Karpas-422 (cell line): ENCODE data around the gene AQP1. TPM values are rescaled to one million over a fixed set of nuclear protein-coding genes. Genes with fewer than 3 reads are reported as not detected.

Experiments used
- DNase-seq: peaks from one replicate; pipeline ENCODE4 v3.0.0-alpha.2; 2015
- H2AFZ ChIP-seq: fragments of 200-600 bp; sonication (generic); 2 replicates; pipeline ENCODE4 v1.6.1; 2014; ENCODE audit warnings: antibody characterized with exemption, low read length, mixed read lengths
- H3K27ac ChIP-seq: fragments of 200-600 bp; sonication (generic); 2 replicates; pipeline ENCODE4 v1.5.1; 2014; ENCODE audit warnings: mild to moderate bottlenecking, low read length, moderate library complexity
- H3K27me3 ChIP-seq: fragments of 200-600 bp; sonication (generic); 2 replicates; pipeline ENCODE4 v1.6.1; 2014; ENCODE audit warnings: low read length, mixed read lengths
- H3K36me3 ChIP-seq: fragments of 200-600 bp; sonication (generic); 2 replicates; pipeline ENCODE4 v1.6.1; 2014; ENCODE audit warnings: low read length, mixed read lengths; ENCODE audit not compliant: insufficient read depth
- H3K4me1 ChIP-seq: fragments of 200-600 bp; sonication (generic); 2 replicates; pipeline ENCODE4 v1.6.1; 2014; ENCODE audit warnings: mild to moderate bottlenecking, low read length, mixed read lengths
- H3K4me2 ChIP-seq: fragments of 200-600 bp; sonication (generic); 2 replicates; pipeline ENCODE4 v1.6.1; 2014; ENCODE audit warnings: low read length, low read depth, mild to moderate bottlenecking; ENCODE audit not compliant: poor library complexity, severe bottlenecking
- H3K4me3 ChIP-seq: fragments of 200-600 bp; sonication (generic); 2 replicates; pipeline ENCODE4 v1.5.1; 2014; ENCODE audit warnings: mild to moderate bottlenecking, antibody characterized with exemption, low read length, mixed read lengths
- H3K79me2 ChIP-seq: fragments of 200-600 bp; sonication (generic); 2 replicates; pipeline ENCODE4 v1.6.1; 2014; ENCODE audit warnings: mild to moderate bottlenecking, low read length, mixed read lengths
- H3K9ac ChIP-seq: fragments of 200-600 bp; sonication (generic); 2 replicates; pipeline ENCODE4 v1.6.0; 2014; ENCODE audit warnings: low read length
- H3K9me2 ChIP-seq: fragments of 200-600 bp; sonication (generic), shearing (Covaris generic); replicated peaks from 2 replicates; pipeline ENCODE4 v1.6.0; 2014; ENCODE audit warnings: mild to moderate bottlenecking, low read length, moderate library complexity; ENCODE audit not compliant: insufficient read depth
- H3K9me3 ChIP-seq: fragments of 300-700, 200-600 bp; sonication (generic); 2 replicates; pipeline ENCODE4 v1.6.1; 2014; ENCODE audit warnings: low read length, mixed read lengths
- H4K20me1 ChIP-seq: fragments of 200-600 bp; sonication (generic); 2 replicates; pipeline ENCODE4 v1.6.1; 2014; ENCODE audit warnings: mild to moderate bottlenecking, antibody characterized with exemption, low read length, low read depth; ENCODE audit not compliant: insufficient read depth
- total RNA-seq: library from RNA; depleted of rRNA; stranded (reverse); fragments of >200 nt; shearing (Covaris generic); gene quantifications from 2 replicates; pipeline ENCODE4 v1.2.3, GENCODE V29; 2014; ENCODE audit warnings: low replicate concordance

Gene AQP1
- total RNA-seq, 1 experiment from 2014 or later, result 0.82 TPM

DNA sequence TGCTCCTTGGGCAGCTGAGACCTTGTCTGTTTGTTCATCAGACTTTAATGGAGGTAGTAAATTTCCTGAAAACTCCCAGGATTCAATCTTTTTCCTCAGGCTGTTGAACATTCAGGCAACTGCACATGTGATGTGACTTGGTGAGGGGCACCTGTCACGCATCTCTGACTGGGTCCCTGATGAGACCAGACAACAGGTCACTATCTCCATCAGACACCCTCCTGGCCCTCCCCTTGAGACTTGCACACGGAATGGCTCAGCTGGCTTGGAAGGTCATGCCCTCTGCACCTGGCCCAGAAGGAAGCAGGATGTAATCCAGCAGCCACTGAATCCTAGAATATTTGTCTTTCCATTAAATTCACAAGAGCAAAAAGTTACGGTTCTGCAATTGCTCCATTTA is 15.9 kb downstream of the AQP1 start:
- no peak for DNase-seq
- no peak overlapping the region for H3K4me3 ChIP-seq
- H3K9me3 ChIP-seq, result no peaks in the 10 kb centered on the region
- no peak overlapping the region for H3K4me2 ChIP-seq
- no peak overlapping the region for H2AFZ ChIP-seq
- no peaks in the 10 kb centered on the region for H3K79me2 ChIP-seq
- no peaks in the 10 kb centered on the region for H3K4me1 ChIP-seq
- no peaks in the 10 kb centered on the region for H4K20me1 ChIP-seq
- H3K27me3 ChIP-seq, result no peaks in the 10 kb centered on the region
- no peaks in the 10 kb centered on the region for H3K9me2 ChIP-seq
- no peak overlapping the region for H3K9ac ChIP-seq
- no peak overlapping the region for H3K27ac ChIP-seq
- no peaks in the 10 kb centered on the region for H3K36me3 ChIP-seq

DNA sequence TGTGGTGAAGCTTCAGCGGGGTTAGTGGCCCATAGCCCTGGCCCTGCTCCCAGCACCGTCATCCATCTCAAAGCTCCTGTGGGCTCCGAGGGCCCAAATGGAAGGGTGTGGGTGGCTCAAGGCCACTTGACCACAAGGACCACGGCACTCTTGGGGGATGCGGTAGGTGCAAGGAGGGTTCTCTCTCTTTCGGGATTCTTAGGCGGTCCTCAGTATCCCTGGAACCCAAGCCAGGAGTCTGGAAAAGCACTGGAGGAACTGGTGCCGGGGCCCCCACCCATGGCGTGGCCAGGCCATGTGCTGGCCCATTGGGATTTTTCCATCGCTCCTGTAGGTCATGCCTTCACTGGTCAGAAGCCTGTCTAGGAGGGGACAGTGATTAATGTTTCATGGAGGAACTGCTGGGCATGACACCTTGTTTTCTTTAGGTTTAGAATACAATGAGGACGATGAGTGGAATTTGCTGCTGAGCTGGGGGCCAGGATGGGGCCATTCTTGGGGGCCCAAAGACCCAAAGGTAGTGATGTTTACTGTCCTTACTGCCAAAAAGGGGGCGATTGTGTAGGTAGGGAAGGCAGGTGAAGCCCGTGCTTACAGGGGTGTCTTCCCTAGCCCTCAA is 16.7 kb downstream of the AQP1 start:
- Histone ChIP-seq H3K27ac (no peak overlapping the region), H3K27me3 (no peaks in the 10 kb centered on the region), H3K79me2 (no peaks in the 10 kb centered on the region), H3K4me3 (no peak overlapping the region), H3K9me2 (no peaks in the 10 kb centered on the region), H3K4me1 (no peaks in the 10 kb centered on the region), H4K20me1 (no peaks in the 10 kb centered on the region), H2AFZ (no peak overlapping the region), H3K4me2 (no peak overlapping the region), H3K9me3 (no peaks in the 10 kb centered on the region), H3K9ac (no peak overlapping the region), H3K36me3 (no peaks in the 10 kb centered on the region)
- DNase-seq, result no peak

DNA sequence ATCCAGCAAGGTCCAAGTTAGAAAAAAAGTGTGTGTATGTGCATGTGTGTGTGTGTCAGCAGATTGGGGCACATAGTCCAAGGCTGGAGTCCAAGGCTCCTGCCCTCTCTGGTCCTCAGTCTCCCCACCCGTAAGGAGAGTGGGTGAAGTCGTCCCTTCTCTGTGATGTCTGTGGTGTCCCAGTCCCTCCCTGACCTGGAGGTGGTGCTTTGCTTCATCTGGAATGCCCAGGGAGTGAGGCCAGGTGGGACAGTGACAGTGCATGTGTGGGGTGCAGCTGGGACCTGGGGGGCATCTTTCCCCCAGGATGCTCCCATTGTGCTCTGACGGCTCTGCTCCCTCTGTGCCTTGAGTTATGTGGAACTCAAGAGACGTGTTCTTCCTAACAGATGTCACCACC is 18.0 kb downstream of the AQP1 start:
- no peaks in the 10 kb centered on the region for H3K9me3 ChIP-seq
- H3K4me3 ChIP-seq, result no peak overlapping the region
- H3K27ac ChIP-seq, result no peak overlapping the region
- H3K79me2 ChIP-seq, result no peaks in the 10 kb centered on the region
- H3K9ac ChIP-seq, result no peak overlapping the region
- H4K20me1 ChIP-seq, result no peaks in the 10 kb centered on the region
- H2AFZ ChIP-seq, result no peak overlapping the region
- no peaks in the 10 kb centered on the region for H3K27me3 ChIP-seq
- H3K4me2 ChIP-seq, result no peak overlapping the region
- peaks cover 3% of the 10 kb centered on the region; the same call in 1 of the 2 replicates for H3K4me1 ChIP-seq
- no peak for DNase-seq
- H3K9me2 ChIP-seq, result no peaks in the 10 kb centered on the region
- H3K36me3 ChIP-seq, result no peaks in the 10 kb centered on the region

DNA sequence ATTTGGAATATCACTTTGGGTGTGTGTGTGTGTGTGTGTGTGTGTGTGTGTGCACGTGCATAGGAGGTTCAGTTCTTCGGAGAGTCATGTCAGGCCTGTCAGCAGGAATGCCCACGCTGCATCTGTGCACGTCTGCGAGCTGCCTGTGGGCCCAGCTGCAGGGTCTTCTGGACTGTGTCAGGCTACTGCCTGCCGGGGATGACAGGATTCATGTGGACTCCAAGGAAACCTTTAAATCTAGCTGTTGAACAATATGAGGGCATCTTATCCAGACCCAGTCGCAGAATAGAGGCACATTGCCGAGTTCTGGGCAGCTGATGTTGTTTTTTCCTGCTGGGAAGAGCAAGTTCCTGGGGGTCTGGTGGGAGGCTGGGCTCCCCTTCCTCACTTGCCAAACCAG is 19.0 kb downstream of the AQP1 start:
- Histone ChIP-seq H3K4me2 (no peak overlapping the region), H3K9ac (no peak overlapping the region), H3K36me3 (no peaks in the 10 kb centered on the region), H3K27me3 (no peaks in the 10 kb centered on the region), H3K4me3 (no peak overlapping the region), H3K9me2 (no peaks in the 10 kb centered on the region), H4K20me1 (no peaks in the 10 kb centered on the region), H3K4me1 (peaks cover 3% of the 10 kb centered on the region; the same call in 1 of the 2 replicates), H2AFZ (no peak overlapping the region), H3K27ac (no peak overlapping the region), H3K79me2 (no peaks in the 10 kb centered on the region), H3K9me3 (no peaks in the 10 kb centered on the region)
- DNase-seq, result no peak

DNA sequence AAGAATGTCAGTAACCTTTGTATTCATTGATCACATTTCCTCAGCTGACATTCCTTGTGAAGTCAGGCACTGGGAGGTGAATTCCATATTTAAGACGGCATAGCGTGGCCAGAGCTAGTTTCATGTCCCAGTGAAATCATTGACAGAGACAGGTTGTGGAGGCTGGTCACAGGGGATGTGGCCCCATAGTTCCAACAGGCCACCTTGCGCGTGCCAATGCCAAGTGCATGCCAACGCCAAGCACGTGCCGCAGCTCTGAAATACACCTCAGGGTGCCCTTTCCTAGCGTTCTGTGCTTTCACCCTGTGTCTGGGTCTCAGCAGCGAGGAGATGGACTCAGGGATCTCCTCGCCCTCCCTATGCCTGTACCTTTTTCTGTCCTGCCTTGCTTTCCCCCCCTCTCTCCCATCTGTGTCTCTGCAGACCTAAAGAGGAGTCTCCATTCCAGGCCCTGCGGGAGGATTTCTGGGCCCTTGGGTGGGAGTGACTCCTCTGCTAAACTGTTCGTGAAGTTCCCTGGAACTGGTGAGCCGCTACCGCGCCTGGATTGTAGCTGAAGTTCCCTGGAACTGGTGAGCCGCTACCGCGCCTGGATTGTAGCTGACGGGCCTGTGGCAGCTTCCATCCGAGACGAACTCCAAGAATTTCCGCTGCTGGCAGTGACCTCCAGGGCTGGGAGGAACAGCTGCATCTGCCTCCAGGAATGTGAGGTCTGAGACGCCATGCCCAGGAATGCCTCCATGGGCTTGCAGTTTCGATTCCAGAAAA is 19.7 kb downstream of the AQP1 start:
- H3K9ac ChIP-seq, result no peak overlapping the region
- H4K20me1 ChIP-seq, result no peaks in the 10 kb centered on the region
- no peaks in the 10 kb centered on the region for H3K27me3 ChIP-seq
- H3K4me3 ChIP-seq, result no peak overlapping the region
- H3K9me3 ChIP-seq, result no peaks in the 10 kb centered on the region
- H2AFZ ChIP-seq, result no peak overlapping the region
- peaks cover 3% of the 10 kb centered on the region; the same call in 1 of the 2 replicates for H3K4me1 ChIP-seq
- H3K27ac ChIP-seq, result no peak overlapping the region
- no peaks in the 10 kb centered on the region for H3K36me3 ChIP-seq
- no peak overlapping the region for H3K4me2 ChIP-seq
- H3K79me2 ChIP-seq, result no peaks in the 10 kb centered on the region
- no peak for DNase-seq
- H3K9me2 ChIP-seq, result no peaks in the 10 kb centered on the region

DNA sequence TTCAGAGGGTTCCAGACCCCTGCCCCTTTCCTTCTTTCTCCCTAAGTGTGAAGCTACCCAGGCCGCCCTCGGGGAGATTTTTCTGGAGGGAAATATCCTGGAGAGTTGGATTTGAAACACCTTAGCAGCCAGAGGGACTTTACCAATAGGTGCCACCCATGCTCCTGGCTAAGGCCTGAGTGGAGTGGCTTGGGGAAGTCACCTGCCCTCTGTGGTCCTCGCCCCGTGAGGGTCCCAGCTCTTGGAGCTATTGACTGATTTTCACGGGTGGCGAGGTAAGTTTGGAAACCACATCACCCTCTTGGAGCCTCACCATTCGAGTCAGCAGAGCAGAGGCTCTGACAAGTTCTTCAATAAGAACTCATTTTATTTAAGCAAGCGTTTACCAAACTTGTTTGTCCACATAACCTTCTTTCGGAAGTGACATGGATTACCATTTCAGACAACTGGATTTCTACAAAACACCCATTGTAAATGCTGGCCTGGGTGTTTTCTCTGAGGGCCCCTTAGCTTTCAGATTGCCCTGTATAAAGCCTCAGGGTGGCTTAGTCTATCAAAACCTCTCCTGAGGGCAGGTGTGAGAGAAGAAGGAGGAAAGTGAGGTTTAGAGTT is 20.4 kb downstream of the AQP1 start:
- DNase-seq, result no peak
- Histone ChIP-seq H3K9ac (no peak overlapping the region), H3K79me2 (no peaks in the 10 kb centered on the region), H3K36me3 (no peaks in the 10 kb centered on the region), H3K4me1 (peaks cover 3% of the 10 kb centered on the region; the same call in 1 of the 2 replicates), H3K27me3 (no peaks in the 10 kb centered on the region), H3K27ac (no peak overlapping the region), H3K9me3 (no peaks in the 10 kb centered on the region), H3K9me2 (no peaks in the 10 kb centered on the region), H3K4me3 (no peak overlapping the region), H4K20me1 (no peaks in the 10 kb centered on the region), H3K4me2 (no peak overlapping the region), H2AFZ (no peak overlapping the region)

DNA sequence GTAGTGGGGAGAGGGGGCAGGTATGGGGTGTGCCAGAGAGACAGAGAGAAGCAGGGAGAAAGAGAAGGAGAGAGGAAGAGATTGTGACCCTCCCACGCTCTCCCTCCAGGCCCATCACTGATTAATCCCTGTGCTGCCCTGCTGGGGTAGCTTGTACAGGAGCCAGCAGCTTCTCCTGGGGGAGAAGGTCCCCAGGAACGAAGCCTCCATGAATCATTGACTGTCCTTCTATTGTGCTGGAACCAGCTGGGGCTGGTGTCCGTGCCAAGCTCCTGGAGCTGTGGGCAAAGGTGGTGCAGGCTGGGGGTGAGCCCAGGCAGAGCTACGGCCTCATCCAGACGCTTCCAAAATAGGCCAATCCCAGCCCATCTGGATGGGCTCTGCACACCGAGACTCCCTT is 20.9 kb downstream of the AQP1 start:
- Histone ChIP-seq H3K9me2 (no peaks in the 10 kb centered on the region), H3K36me3 (no peaks in the 10 kb centered on the region), H3K9me3 (no peaks in the 10 kb centered on the region)

More for the DNA sequence above, 20.9 kb downstream of the AQP1 start:
- DNase-seq, result no peak
- no peak overlapping the region for H2AFZ ChIP-seq
- H3K27me3 ChIP-seq, result no peaks in the 10 kb centered on the region
- H3K79me2 ChIP-seq, result no peaks in the 10 kb centered on the region
- no peak overlapping the region for H3K4me3 ChIP-seq
- no peak overlapping the region for H3K27ac ChIP-seq
- no peaks in the 10 kb centered on the region for H4K20me1 ChIP-seq
- peaks cover 3% of the 10 kb centered on the region; the same call in 1 of the 2 replicates for H3K4me1 ChIP-seq
- no peak overlapping the region for H3K9ac ChIP-seq
- no peak overlapping the region for H3K4me2 ChIP-seq
